OCI-LY7 (cell line): Measurements from ENCODE around the gene GRID1. TPM values are rescaled to one million over a fixed set of nuclear protein-coding genes. Genes with fewer than 3 reads are reported as not detected.

Source experiments
- BruUV-seq: library from RNA; stranded (reverse); fragments of 400-500 nt; replicated peaks from 2 replicates; lab custom pipeline; 2021; lab: Mats Ljungman, UMichigan
- CTCF ChIA-PET: fragments of 300-600 bp; sonication (Branson Sonifier 250); formaldehyde crosslinking; loops from one replicate; lab custom pipeline; 2022; ENCODE audit warnings: antibody characterized with exemption; ENCODE audit not compliant: unreplicated experiment; lab: Charles Lee
- POLR2A ChIA-PET: fragments of 300-600 bp; sonication (Branson Sonifier 250); formaldehyde crosslinking; loops from one replicate; lab custom pipeline; 2022; ENCODE audit warnings: antibody characterized with exemption; lab: Charles Lee
- DNase-seq: peaks from one replicate; pipeline ENCODE4 v3.0.0-alpha.2; 2015; ENCODE audit warnings: low spot score
- H2AFZ ChIP-seq: fragments of 200-600 bp; sonication (generic), shearing (Covaris generic); 2 replicates; pipeline ENCODE4 v1.6.1; 2014; ENCODE audit warnings: mild to moderate bottlenecking, antibody characterized with exemption, low read length, moderate library complexity
- H3K27ac ChIP-seq: fragments of 200-600 bp; sonication (generic); 2 replicates; pipeline ENCODE4 v1.5.1; 2014; ENCODE audit warnings: mixed run types, low read depth, mild to moderate bottlenecking, moderate library complexity, low read length, inconsistent platforms; ENCODE audit not compliant: poor library complexity, severe bottlenecking
- H3K36me3 ChIP-seq: fragments of 200-600 bp; sonication (generic); 2 replicates; pipeline ENCODE4 v1.6.1; 2014; ENCODE audit warnings: mild to moderate bottlenecking, antibody characterized with exemption, low read length, moderate library complexity, mixed read lengths; ENCODE audit not compliant: insufficient read depth
- H3K4me1 ChIP-seq: fragments of 200-600 bp; sonication (generic); 2 replicates; pipeline ENCODE4 v1.5.1; 2014; ENCODE audit warnings: mild to moderate bottlenecking, low read length; ENCODE audit not compliant: insufficient read depth, poor library complexity, severe bottlenecking
- H3K4me2 ChIP-seq: fragments of 200-600 bp; sonication (generic); 2 replicates; pipeline ENCODE4 v1.6.1; 2014; ENCODE audit warnings: mild to moderate bottlenecking, low read length
- H3K4me3 ChIP-seq: fragments of 200-600 bp; sonication (generic); 2 replicates; pipeline ENCODE4 v1.5.1; 2014; ENCODE audit warnings: mild to moderate bottlenecking, low read depth, low read length; ENCODE audit not compliant: poor library complexity, severe bottlenecking
- H3K79me2 ChIP-seq: fragments of 200-600 bp; sonication (generic); 2 replicates; pipeline ENCODE4 v1.6.1; 2016; ENCODE audit warnings: low read depth, mild to moderate bottlenecking, low read length, moderate library complexity, mixed read lengths; ENCODE audit not compliant: insufficient read depth
- H3K9me2 ChIP-seq: fragments of 200-600 bp; sonication (generic); 2 replicates; pipeline ENCODE4 v1.6.1; 2016; ENCODE audit warnings: mild to moderate bottlenecking, low read length, mixed read lengths; ENCODE audit not compliant: insufficient read depth
- H3K9me3 ChIP-seq: fragments of 200-600 bp; sonication (generic); 2 replicates; pipeline ENCODE4 v1.6.1; 2014; ENCODE audit warnings: mild to moderate bottlenecking, mixed run types, low read length, mixed read lengths
- H4K20me1 ChIP-seq: fragments of 200-600 bp; sonication (generic); 2 replicates; pipeline ENCODE4 v1.6.1; 2014; ENCODE audit warnings: mild to moderate bottlenecking, antibody characterized with exemption, low read length, moderate library complexity, mixed read lengths; ENCODE audit not compliant: insufficient read depth
- CTCF ChIP-seq: fragments of 200-600 bp; sonication (generic); conservative IDR thresholded peaks from 2 replicates; pipeline ENCODE4 v1.5.1; 2014; ENCODE audit warnings: mild to moderate bottlenecking, antibody characterized with exemption, low read length, moderate library complexity, mixed read lengths
- EZH2phosphoT487 ChIP-seq: fragments of 200-600 bp; sonication (generic); IDR thresholded peaks from 2 replicates; pipeline ENCODE4 v1.6.1; 2018; ENCODE audit warnings: low read depth, borderline replicate concordance, mild to moderate bottlenecking, mixed run types, antibody characterized with exemption, low read length, moderate library complexity, mixed read lengths
- intact Hi-C: fragments of 100-400 bp; cut with micrococcal nuclease; formaldehyde crosslinking; loops from one replicate; pipeline ENCODE4 v1.10.0; 2022; ENCODE audit not compliant: unreplicated experiment
- total RNA-seq, 2 experiments: library from RNA; depleted of rRNA in 1 of 2; stranded (reverse); fragments of >200 nt in 1 of 2; shearing (Covaris generic) in 1 of 2; gene quantifications; 2 replicates each; pipeline ENCODE4 v1.2.3, GENCODE V29; 2014 to 2022

Gene GRID1
- total RNA-seq, 2 experiments from 2014 or later, result 1.6 to 3.7 TPM

GRCh38 chr10:86304436-86304835 lies 62.2 kb downstream of the GRID1 start:
- BruUV-seq, result no TSS peak
- H3K27ac ChIP-seq, result no peak overlapping the region
- H3K4me1 ChIP-seq, result no peaks in the 10 kb centered on the region
- no peaks in the 10 kb centered on the region for H3K9me2 ChIP-seq
- H3K4me3 ChIP-seq, result no peak overlapping the region
- no peaks in the 10 kb centered on the region for H3K79me2 ChIP-seq
- intact Hi-C loops, result no loop called here
- H4K20me1 ChIP-seq, result no peaks in the 10 kb centered on the region
- no peaks in the 10 kb centered on the region for H3K36me3 ChIP-seq
- H3K9me3 ChIP-seq, result no peaks in the 10 kb centered on the region
- ChIA-PET POLR2A (no interaction called here), CTCF (interaction anchor here (0.6 kb wide), 1 partner anchor 18 kb away, joined by 3 read pairs; no protein-coding TSS in a partner anchor)
- no peak overlapping the region for H3K4me2 ChIP-seq
- H2AFZ ChIP-seq, result no peak overlapping the region
- TF ChIP-seq CTCF, result no peak
- no peak for TF ChIP-seq EZH2phosphoT487
- DNase-seq, result no peak

GRCh38 chr10:86303626-86304025 lies 63.0 kb downstream of the GRID1 start:
- no TSS peak for BruUV-seq
- H4K20me1 ChIP-seq, result no peaks in the 10 kb centered on the region
- no peak overlapping the region for H2AFZ ChIP-seq
- no peak for TF ChIP-seq EZH2phosphoT487
- TF ChIP-seq CTCF, result no peak
- no peaks in the 10 kb centered on the region for H3K9me2 ChIP-seq
- H3K79me2 ChIP-seq, result no peaks in the 10 kb centered on the region
- POLR2A ChIA-PET, result no interaction called here
- CTCF ChIA-PET, result no interaction called here
- H3K27ac ChIP-seq, result no peak overlapping the region
- no peaks in the 10 kb centered on the region for H3K9me3 ChIP-seq
- H3K36me3 ChIP-seq, result no peaks in the 10 kb centered on the region
- intact Hi-C loops, result no loop called here
- H3K4me3 ChIP-seq, result no peak overlapping the region
- H3K4me2 ChIP-seq, result no peak overlapping the region
- H3K4me1 ChIP-seq, result no peaks in the 10 kb centered on the region
- no peak for DNase-seq

GRCh38 chr10:86301971-86302370 lies 64.6 kb downstream of the GRID1 start:
- no peaks in the 10 kb centered on the region for H3K9me2 ChIP-seq
- CTCF ChIA-PET, result no interaction called here
- H3K27ac ChIP-seq, result no peak overlapping the region
- no peaks in the 10 kb centered on the region for H3K4me1 ChIP-seq
- POLR2A ChIA-PET, result no interaction called here
- H2AFZ ChIP-seq, result no peak overlapping the region
- H4K20me1 ChIP-seq, result no peaks in the 10 kb centered on the region
- H3K4me3 ChIP-seq, result no peak overlapping the region
- no peaks in the 10 kb centered on the region for H3K79me2 ChIP-seq
- BruUV-seq, result no TSS peak
- H3K4me2 ChIP-seq, result no peak overlapping the region
- no peak for TF ChIP-seq CTCF
- no peak for TF ChIP-seq EZH2phosphoT487
- intact Hi-C loops, result no loop called here
- no peak for DNase-seq
- H3K36me3 ChIP-seq, result no peaks in the 10 kb centered on the region
- no peaks in the 10 kb centered on the region for H3K9me3 ChIP-seq
